BJ (cell line): ENCODE data around the gene RHBDD1. TPM values are rescaled to one million over a fixed set of nuclear protein-coding genes. Genes with fewer than 3 reads are reported as not detected.

Experiments used
- CTCF ChIA-PET: fragments of 350-600 bp; formaldehyde crosslinking; extraction: SDS; loops from one replicate; lab custom pipeline; 2021; ENCODE audit warnings: antibody characterized with exemption, inconsistent platforms; lab: Yijun Ruan, JAX
- POLR2A ChIA-PET: fragments of 300-600 bp; sonication (Branson Sonifier 250); formaldehyde crosslinking; extraction: SDS; loops from one replicate; lab custom pipeline; 2021; ENCODE audit warnings: antibody characterized with exemption; lab: Charles Lee
- DNase-seq: peaks from one replicate; pipeline ENCODE4 v3.0.0-alpha.2; 2011; ENCODE audit warnings: low read depth
- H3K27me3 ChIP-seq: 2 replicates; pipeline ENCODE4 v1.6.0; 2011; ENCODE audit warnings: low read length; ENCODE audit not compliant: control insufficient read depth, insufficient read depth
- H3K36me3 ChIP-seq: 2 replicates; pipeline ENCODE4 v1.5.1; 2011; ENCODE audit warnings: low read length; ENCODE audit not compliant: control insufficient read depth, insufficient read depth
- H3K4me3 ChIP-seq: 2 replicates; pipeline ENCODE4 v1.5.1; 2011; ENCODE audit warnings: low read depth, mild to moderate bottlenecking, control low read depth, low read length
- polyA plus RNA-seq: library from polyadenylated mRNA; depleted of rRNA; stranded (reverse); fragments of >200 nt; gene quantifications from 2 replicates; pipeline ENCODE4 v1.2.3, GENCODE V29; 2011
- TF ChIP-seq, protein P1 (sequence below): IDR thresholded peaks from 2 replicates; pipeline ENCODE4 v1.5.1; 2011; ENCODE audit warnings: low read depth, mild to moderate bottlenecking, control low read depth, inconsistent platforms, low read length, moderate library complexity; ENCODE audit not compliant: insufficient read depth

RHBDD1 gene
- polyA plus RNA-seq, 1 experiment: 29.2 TPM

DNA sequence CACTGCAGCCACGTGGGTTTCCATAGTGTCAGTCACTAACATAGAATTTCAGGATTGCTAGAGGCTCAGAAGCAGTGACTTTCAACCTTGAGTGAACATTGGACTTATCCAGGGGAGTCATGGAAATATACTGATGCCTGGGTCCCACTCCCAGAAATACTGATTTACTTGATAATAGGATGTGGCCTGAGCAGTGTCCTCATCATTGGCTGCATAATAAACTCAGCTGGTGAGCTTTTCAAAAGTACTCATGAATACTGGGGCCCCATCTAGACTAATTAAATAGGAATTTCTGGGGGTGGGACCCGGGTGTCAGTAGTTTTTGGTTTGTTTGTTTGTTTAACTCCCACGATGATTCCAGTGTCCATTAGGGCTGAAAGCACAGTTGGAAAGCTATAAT lies 186.8 kb downstream of the RHBDD1 start:
- DNase-seq: no peak
- ChIA-PET POLR2A (no interaction called here), CTCF (interaction anchor here (1.9 kb wide), 1 partner anchor 10 kb away, joined by 7 read pairs; no protein-coding TSS in a partner anchor)
- Histone ChIP-seq H3K36me3 (no peaks in the 10 kb centered on the region), H3K4me3 (no peak overlapping the region), H3K27me3 (no peaks in the 10 kb centered on the region)
- TF ChIP-seq, protein P1, sequence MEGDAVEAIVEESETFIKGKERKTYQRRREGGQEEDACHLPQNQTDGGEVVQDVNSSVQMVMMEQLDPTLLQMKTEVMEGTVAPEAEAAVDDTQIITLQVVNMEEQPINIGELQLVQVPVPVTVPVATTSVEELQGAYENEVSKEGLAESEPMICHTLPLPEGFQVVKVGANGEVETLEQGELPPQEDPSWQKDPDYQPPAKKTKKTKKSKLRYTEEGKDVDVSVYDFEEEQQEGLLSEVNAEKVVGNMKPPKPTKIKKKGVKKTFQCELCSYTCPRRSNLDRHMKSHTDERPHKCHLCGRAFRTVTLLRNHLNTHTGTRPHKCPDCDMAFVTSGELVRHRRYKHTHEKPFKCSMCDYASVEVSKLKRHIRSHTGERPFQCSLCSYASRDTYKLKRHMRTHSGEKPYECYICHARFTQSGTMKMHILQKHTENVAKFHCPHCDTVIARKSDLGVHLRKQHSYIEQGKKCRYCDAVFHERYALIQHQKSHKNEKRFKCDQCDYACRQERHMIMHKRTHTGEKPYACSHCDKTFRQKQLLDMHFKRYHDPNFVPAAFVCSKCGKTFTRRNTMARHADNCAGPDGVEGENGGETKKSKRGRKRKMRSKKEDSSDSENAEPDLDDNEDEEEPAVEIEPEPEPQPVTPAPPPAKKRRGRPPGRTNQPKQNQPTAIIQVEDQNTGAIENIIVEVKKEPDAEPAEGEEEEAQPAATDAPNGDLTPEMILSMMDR: no peak

DNA sequence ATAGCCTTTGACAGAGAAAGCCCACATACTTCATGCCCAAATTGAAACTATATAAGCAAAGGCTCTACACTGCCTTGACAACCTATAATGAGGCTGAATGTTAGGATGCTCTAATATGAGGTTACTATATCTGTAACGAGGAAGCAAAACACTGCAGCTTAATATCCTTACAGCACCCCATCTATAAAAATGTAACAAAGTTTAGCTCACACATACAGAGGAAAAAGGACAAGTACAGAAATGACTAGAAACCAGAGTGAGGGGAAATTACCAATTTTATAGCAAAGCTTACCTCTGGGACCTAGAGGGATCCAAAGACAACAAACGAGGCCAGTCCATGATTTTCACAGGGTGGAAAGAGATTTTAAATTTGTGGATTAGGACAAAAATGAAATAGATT lies 189.7 kb downstream of the RHBDD1 start:
- no peaks in the 10 kb centered on the region for H3K27me3 ChIP-seq
- ChIA-PET CTCF (interaction anchor here (1.6 kb wide), 1 partner anchor 10 kb away, joined by 4 read pairs; no protein-coding TSS in a partner anchor), POLR2A (no interaction called here)
- TF ChIP-seq, protein P1: no peak
- DNase-seq: no peak
- no peaks in the 10 kb centered on the region for H3K36me3 ChIP-seq
- H3K4me3 ChIP-seq: no peak overlapping the region

DNA sequence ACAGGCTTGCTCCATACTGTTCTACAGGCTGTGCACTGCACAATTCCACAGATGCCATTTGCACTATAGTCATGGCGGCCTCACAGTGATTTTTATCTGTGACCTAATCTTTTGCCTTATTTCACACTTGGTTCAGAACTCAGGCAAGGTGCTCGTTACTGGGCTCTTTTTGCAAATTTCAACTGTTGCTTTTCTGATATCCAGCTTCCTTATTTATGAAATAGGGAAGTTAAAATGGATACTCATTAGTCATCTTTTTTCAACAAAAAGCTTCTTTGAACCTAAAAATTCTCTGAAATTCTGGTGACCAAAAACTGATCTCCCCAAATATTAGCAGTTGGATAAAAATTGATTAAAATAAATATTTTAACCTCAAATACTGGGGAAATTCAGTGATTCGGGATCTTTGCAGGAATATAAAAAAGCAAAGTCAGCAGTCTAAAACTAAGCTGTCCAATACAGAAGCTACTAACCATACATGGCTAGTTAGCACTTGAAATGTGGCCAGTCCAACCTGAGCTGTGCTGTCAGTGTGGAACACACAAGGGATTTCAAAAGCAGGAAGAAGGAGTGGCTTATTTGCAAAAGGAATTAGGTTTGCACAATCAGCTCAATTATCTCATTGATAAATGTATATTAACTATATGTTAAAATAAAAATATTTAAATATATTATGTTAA lies 193.7 kb downstream of the RHBDD1 start:
- no peak for DNase-seq
- H3K36me3 ChIP-seq: no peaks in the 10 kb centered on the region
- no peaks in the 10 kb centered on the region for H3K27me3 ChIP-seq
- H3K4me3 ChIP-seq: no peak overlapping the region
- TF ChIP-seq, protein P1: no peak
- POLR2A ChIA-PET: interaction anchor here (0.6 kb wide), 1 partner anchor 237 kb away, joined by 3 read pairs; no protein-coding TSS in a partner anchor
- CTCF ChIA-PET: no interaction called here

DNA sequence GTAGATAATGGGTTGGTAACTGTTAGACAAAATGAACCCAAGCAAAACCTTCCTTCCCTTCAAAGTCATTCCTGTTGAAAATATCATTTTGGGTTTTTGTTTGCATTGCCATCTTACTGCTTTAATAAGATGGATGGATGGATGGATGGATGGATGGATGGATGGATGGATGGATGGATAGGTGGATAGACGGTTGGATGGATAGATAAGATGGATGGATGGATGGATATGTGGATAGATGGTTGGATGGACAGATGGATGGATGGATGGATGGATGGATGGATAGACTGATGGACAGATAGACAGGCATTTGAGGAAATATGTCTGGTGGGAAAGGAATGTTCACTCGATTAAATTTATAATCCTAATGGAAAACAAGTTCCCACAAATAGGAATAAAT lies 194.9 kb downstream of the RHBDD1 start:
- POLR2A ChIA-PET: no interaction called here

DNA sequence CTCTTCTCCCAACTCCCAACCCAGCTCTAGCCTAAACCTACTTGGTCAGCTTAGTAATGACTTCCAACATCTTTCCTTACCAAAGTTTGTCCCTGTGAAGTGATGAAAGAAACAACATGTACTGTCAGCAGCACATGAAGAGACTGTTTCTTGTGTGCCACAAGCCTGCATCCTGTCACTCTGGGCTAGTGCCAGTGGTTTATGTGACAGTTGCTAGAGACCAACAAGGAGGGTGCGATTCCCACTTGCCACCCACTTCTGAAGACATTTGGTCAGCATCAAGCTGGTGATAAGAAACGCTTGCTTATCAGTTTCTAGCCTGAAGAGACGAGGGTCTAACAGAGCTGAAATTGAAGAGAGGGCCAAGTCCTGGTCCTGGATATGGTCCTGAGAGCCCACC lies 195.5 kb downstream of the RHBDD1 start:
- H3K36me3 ChIP-seq: no peaks in the 10 kb centered on the region
- DNase-seq: no peak
- TF ChIP-seq, protein P1: no peak
- ChIA-PET CTCF (no interaction called here), POLR2A (no interaction called here)
- H3K4me3 ChIP-seq: no peak overlapping the region
- no peaks in the 10 kb centered on the region for H3K27me3 ChIP-seq

More for the DNA sequence above, 194.9 kb downstream of the RHBDD1 start:
- TF ChIP-seq, protein P1: no peak
- no peak for DNase-seq
- Histone ChIP-seq H3K4me3 (no peak overlapping the region), H3K27me3 (no peaks in the 10 kb centered on the region), H3K36me3 (no peaks in the 10 kb centered on the region)
- CTCF ChIA-PET: no interaction called here
